CD14-positive monocyte (primary cell): ENCODE measurements around the gene LMTK2. TPM values are rescaled to one million over a fixed set of nuclear protein-coding genes. Genes with fewer than 3 reads are reported as not detected.

Source experiments
- DNase-seq, 3 donors: peaks; one replicate each; pipeline ENCODE4 v3.0.0-alpha.2; 2011 to 2022
- H2AFZ ChIP-seq: 2 replicates; pipeline ENCODE4 v1.6.0; 2012; ENCODE audit warnings: mild to moderate bottlenecking, low read depth, low read length, inconsistent platforms; ENCODE audit not compliant: insufficient read depth, poor library complexity, severe bottlenecking
- H3K27ac ChIP-seq, 2 donors: 1 replicate in 1 of 2; 2 replicates in 1 of 2; pipeline ENCODE4 v1.5.1; 2012 to 2013; ENCODE audit warnings: low read length in 2 of 2, control low read depth in 1 of 2, inconsistent platforms in 1 of 2, low read depth in 1 of 2, mild to moderate bottlenecking in 1 of 2
- H3K27me3 ChIP-seq, 2 donors: one replicate each; pipeline versions ENCODE4 v1.6.0 to v1.6.1; 2011 to 2013; ENCODE audit warnings: low read length in 2 of 2; ENCODE audit not compliant: control insufficient read depth in 2 of 2, insufficient read depth in 2 of 2
- H3K36me3 ChIP-seq, 2 donors: replicated peaks in 1 of 2; 1 replicate in 1 of 2; 2 replicates in 1 of 2; pipeline versions ENCODE4 v1.5.1 to v1.6.1; 2012 to 2013; ENCODE audit warnings: low read length in 2 of 2, control low read depth in 1 of 2, inconsistent platforms in 1 of 2, mild to moderate bottlenecking in 1 of 2; ENCODE audit not compliant: insufficient read depth in 2 of 2, control insufficient read depth in 1 of 2
- H3K4me1 ChIP-seq, 2 donors: 1 replicate in 1 of 2; 2 replicates in 1 of 2; pipeline versions ENCODE4 v1.5.1 to v1.6.1; 2012 to 2013; ENCODE audit warnings: low read length in 2 of 2, control low read depth in 1 of 2, inconsistent platforms in 1 of 2, mild to moderate bottlenecking in 1 of 2, moderate library complexity in 1 of 2; ENCODE audit not compliant: insufficient read depth in 2 of 2, control insufficient read depth in 1 of 2
- H3K4me2 ChIP-seq: replicated peaks from 2 replicates; pipeline ENCODE3; 2012; ENCODE audit warnings: low read length, moderate library complexity, mild to moderate bottlenecking; ENCODE audit not compliant: poor library complexity, severe bottlenecking; ENCODE audit errors: extremely low read depth
- H3K4me3 ChIP-seq, 3 experiments: fragments of 200-600 bp in 1 of 3; sonication (generic) in 1 of 3; replicated peaks in 1 of 3; 1 replicate in 2 of 3; 2 replicates in 1 of 3; pipeline ENCODE4 v1.5.1; 2011 to 2013; ENCODE audit warnings: low read length in 3 of 3, mild to moderate bottlenecking in 3 of 3, control low read depth in 2 of 3, low read depth in 2 of 3, inconsistent platforms in 1 of 3, moderate library complexity in 1 of 3
- H3K79me2 ChIP-seq: 2 replicates; pipeline ENCODE4 v1.6.0; 2012; ENCODE audit warnings: mild to moderate bottlenecking, control low read depth, inconsistent platforms, low read length, moderate library complexity; ENCODE audit not compliant: insufficient read depth
- H3K9ac ChIP-seq: 2 replicates; pipeline ENCODE4 v1.6.0; 2017; ENCODE audit warnings: low read length, mild to moderate bottlenecking; ENCODE audit not compliant: insufficient read depth, poor library complexity, severe bottlenecking
- H3K9me3 ChIP-seq, 2 donors: replicated peaks in 1 of 2; 1 replicate in 1 of 2; 2 replicates in 1 of 2; pipeline versions ENCODE4 v1.5.1 to v1.6.1; 2012 to 2013; ENCODE audit warnings: low read length in 2 of 2, control low read depth in 1 of 2; ENCODE audit not compliant: control insufficient read depth in 1 of 2, insufficient read depth in 1 of 2
- H4K20me1 ChIP-seq: 2 replicates; pipeline ENCODE4 v1.6.0; 2012; ENCODE audit warnings: mild to moderate bottlenecking, low read length, control low read depth, moderate library complexity; ENCODE audit not compliant: insufficient read depth
- H3K27ac Mint-ChIP-seq, 7 donors: one replicate each; pipeline ENCODE4 v1.8.0; 2020; ENCODE audit warnings: mild to moderate bottlenecking in 7 of 7, mixed read lengths in 7 of 7, moderate library complexity in 6 of 7, inconsistent platforms in 2 of 7
- H3K27me3 Mint-ChIP-seq, 3 donors: one replicate each; pipeline ENCODE4 v1.8.0; 2021 to 2022; ENCODE audit warnings: low read depth in 3 of 3, mild to moderate bottlenecking in 3 of 3, mixed read lengths in 3 of 3, moderate library complexity in 3 of 3, inconsistent platforms in 1 of 3
- H3K36me3 Mint-ChIP-seq, 2 donors: one replicate each; pipeline ENCODE4 v1.8.0; 2020; ENCODE audit warnings: mixed read lengths in 2 of 2, inconsistent platforms in 1 of 2, mild to moderate bottlenecking in 1 of 2
- H3K4me1 Mint-ChIP-seq: one replicate; pipeline ENCODE4 v1.8.0; 2020; ENCODE audit warnings: mild to moderate bottlenecking, mixed read lengths
- H3K4me3 Mint-ChIP-seq, 2 donors: one replicate each; pipeline ENCODE4 v1.8.0; 2020; ENCODE audit warnings: mild to moderate bottlenecking in 2 of 2, mixed read lengths in 2 of 2, moderate library complexity in 1 of 2
- H3K9me3 Mint-ChIP-seq, 7 donors: one replicate each; pipeline ENCODE4 v1.8.0; 2020 to 2022; ENCODE audit warnings: mixed read lengths in 7 of 7, mild to moderate bottlenecking in 6 of 7, moderate library complexity in 6 of 7, inconsistent platforms in 2 of 7
- WGBS: methylation state at CpG from one replicate; pipeline ENCODE4 v1.1.5; 2013; ENCODE audit warnings: missing lambda C conversion rate; ENCODE audit not compliant: insufficient coverage; 5-methylcytosine and 5-hydroxymethylcytosine counted together
- intact Hi-C, 2 donors: fragments of 100-400 bp; cut with micrococcal nuclease; formaldehyde crosslinking; loops; one replicate each; pipeline versions ENCODE4 v1.15.0 to v1.15.1; 2023
- polyA plus RNA-seq, 3 donors: library from polyadenylated mRNA; depleted of rRNA in 1 of 3; unstranded in 2 of 3; stranded (reverse) in 1 of 3; fragments of 300-500 nt in 2 of 3; fragments of >200 nt in 1 of 3; fragmentation: Illumina TruSeq in 2 of 3; gene quantifications; 1 replicate in 2 of 3; 2 replicates in 1 of 3; pipeline ENCODE4 v1.2.3, GENCODE V29; 2012 to 2021
- TF ChIP-seq, protein P1 (sequence below): fragments of 200-600 bp; IDR thresholded peaks from one replicate; pipeline ENCODE4 v1.8.0; 2022; ENCODE audit warnings: antibody characterized with exemption, mild to moderate bottlenecking

LMTK2 gene
- polyA plus RNA-seq, 3 donors: 1.7 to 9.2 (median 1.8) TPM

DNA sequence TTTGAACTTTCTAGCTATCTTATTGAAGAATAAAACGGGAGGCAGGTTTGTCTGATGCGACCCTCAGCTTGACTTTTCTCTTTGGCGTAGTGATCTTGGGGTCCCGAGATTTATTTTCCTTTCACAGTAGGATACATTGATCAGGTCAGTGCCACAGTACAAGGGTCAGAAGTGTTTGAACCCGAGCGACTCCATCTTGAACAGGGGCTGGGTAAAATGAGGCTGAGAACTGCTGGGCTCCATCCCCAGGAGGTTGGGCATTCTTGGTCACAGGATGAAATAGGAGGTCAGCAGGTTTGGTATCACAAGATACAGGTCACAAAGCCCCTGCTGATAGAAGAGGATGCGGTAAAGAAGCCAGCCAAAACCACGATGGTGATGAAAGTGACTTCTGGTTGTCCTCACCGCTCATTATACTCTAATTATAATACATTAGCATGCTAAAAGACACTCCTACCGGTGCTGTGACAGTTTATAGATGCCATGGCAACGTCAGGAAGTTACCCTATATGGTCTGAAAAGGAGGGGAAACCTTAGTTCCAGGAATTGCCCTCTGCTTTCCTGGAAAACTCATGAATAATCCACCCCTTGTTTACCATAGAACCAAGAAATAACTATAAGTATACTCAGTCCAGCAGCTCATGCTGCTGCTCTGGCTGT lies 148.4 kb downstream of the LMTK2 start:
- Histone ChIP-seq H3K79me2 (peaks cover 40% of the 10 kb centered on the region), H4K20me1 (peaks cover 22% of the 10 kb centered on the region), H3K27ac (no peak overlapping the region), H2AFZ (no peak overlapping the region), H3K27me3 (no peaks in the 10 kb centered on the region), H3K9ac (no peak overlapping the region), H3K36me3 (peaks cover 15 to 23% of the 10 kb centered on the region in 2 donors), H3K4me3 (no peak overlapping the region), H3K4me2 (no peak overlapping the region), H3K4me1 (peaks cover 30 to 32% of the 10 kb centered on the region in 2 donors), H3K9me3 (no peaks in the 10 kb centered on the region)
- peak overlapping the region in 4 of 7 donors; percentile 32 to 66 (median 34) for H3K27ac Mint-ChIP-seq
- H3K27me3 Mint-ChIP-seq: peaks cover 0 to 3% (median 0%) of the 10 kb centered on the region in 3 donors
- DNase-seq: no peak
- intact Hi-C loops: loop anchor here (5.0 to 10.0 kb wide), 2 partner anchors 32 to 120 kb away; no protein-coding TSS in a partner anchor
- peaks cover 33% of the 10 kb centered on the region for H3K4me1 Mint-ChIP-seq
- H3K4me3 Mint-ChIP-seq: no peak overlapping the region
- peaks cover 23 to 49% of the 10 kb centered on the region in 2 donors for H3K36me3 Mint-ChIP-seq
- WGBS: 100% methylated on average over 5 of the region's 11 CpGs
- peaks cover 0 to 3% (median 0%) of the 10 kb centered on the region in 7 donors for H3K9me3 Mint-ChIP-seq
- TF ChIP-seq, protein P1, sequence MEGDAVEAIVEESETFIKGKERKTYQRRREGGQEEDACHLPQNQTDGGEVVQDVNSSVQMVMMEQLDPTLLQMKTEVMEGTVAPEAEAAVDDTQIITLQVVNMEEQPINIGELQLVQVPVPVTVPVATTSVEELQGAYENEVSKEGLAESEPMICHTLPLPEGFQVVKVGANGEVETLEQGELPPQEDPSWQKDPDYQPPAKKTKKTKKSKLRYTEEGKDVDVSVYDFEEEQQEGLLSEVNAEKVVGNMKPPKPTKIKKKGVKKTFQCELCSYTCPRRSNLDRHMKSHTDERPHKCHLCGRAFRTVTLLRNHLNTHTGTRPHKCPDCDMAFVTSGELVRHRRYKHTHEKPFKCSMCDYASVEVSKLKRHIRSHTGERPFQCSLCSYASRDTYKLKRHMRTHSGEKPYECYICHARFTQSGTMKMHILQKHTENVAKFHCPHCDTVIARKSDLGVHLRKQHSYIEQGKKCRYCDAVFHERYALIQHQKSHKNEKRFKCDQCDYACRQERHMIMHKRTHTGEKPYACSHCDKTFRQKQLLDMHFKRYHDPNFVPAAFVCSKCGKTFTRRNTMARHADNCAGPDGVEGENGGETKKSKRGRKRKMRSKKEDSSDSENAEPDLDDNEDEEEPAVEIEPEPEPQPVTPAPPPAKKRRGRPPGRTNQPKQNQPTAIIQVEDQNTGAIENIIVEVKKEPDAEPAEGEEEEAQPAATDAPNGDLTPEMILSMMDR: no peak

DNA sequence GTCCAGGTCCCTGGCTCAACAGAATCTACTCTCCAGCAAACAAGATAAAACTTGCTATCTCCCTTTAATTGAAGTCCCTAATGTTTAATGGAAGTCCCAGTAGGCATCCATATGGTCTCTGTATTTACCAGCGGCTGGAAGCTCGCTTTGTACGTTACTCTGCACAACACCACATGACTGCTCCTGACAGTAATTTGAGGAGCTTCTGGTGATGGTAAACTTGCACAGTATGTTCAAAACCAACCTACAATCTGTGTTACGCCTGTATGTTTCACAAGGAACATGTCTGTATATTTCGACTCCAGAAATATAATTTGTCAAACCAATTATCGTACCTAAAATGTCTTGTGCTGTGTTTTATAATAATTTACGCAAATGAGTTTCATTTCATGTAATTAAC lies 149.8 kb downstream of the LMTK2 start:
- peaks cover 37% of the 10 kb centered on the region for H3K79me2 ChIP-seq
- no peak for DNase-seq
- no peak overlapping the region for H3K4me3 ChIP-seq
- intact Hi-C loops: loop anchor here in 1 of 2 donors (10.0 kb wide), 1 partner anchor 122 kb away; no protein-coding TSS in a partner anchor
- H2AFZ ChIP-seq: no peak overlapping the region
- Mint-ChIP-seq H3K36me3 (peaks cover 28 to 52% of the 10 kb centered on the region in 2 donors), H3K27ac (peak overlapping the region in 1 of 7 donors; percentile 68), H3K4me1 (peaks cover 21% of the 10 kb centered on the region), H3K9me3 (peaks cover 0 to 4% (median 0%) of the 10 kb centered on the region in 7 donors), H3K4me3 (no peak overlapping the region), H3K27me3 (peaks cover 0 to 3% (median 0%) of the 10 kb centered on the region in 3 donors)
- WGBS: no CpG with 5 or more reads among the region's 7 CpGs
- no peak overlapping the region for H3K4me2 ChIP-seq
- TF ChIP-seq, protein P1: no peak
- H3K36me3 ChIP-seq: peaks cover 18 to 37% of the 10 kb centered on the region in 2 donors
- H3K9me3 ChIP-seq: no peaks in the 10 kb centered on the region
- no peak overlapping the region for H3K9ac ChIP-seq
- peaks cover 24% of the 10 kb centered on the region for H4K20me1 ChIP-seq
- no peak overlapping the region for H3K27ac ChIP-seq
- H3K27me3 ChIP-seq: no peaks in the 10 kb centered on the region
- H3K4me1 ChIP-seq: peaks cover 16 to 18% of the 10 kb centered on the region in 2 donors
